ENCODE measurements around the gene TBC1D22A. TPM values are rescaled to one million over a fixed set of nuclear protein-coding genes. Genes with fewer than 3 reads are reported as not detected.
"Not testable (repeated sequence)": the region's sequence is repeated elsewhere in the genome, so short reads cannot be mapped to it uniquely, and the experiment has no call there.

Gene TBC1D22A
- total RNA-seq, 6 experiments from 2014 or later = 10.9 to 18.1 (median 14.0) TPM

DNA sequence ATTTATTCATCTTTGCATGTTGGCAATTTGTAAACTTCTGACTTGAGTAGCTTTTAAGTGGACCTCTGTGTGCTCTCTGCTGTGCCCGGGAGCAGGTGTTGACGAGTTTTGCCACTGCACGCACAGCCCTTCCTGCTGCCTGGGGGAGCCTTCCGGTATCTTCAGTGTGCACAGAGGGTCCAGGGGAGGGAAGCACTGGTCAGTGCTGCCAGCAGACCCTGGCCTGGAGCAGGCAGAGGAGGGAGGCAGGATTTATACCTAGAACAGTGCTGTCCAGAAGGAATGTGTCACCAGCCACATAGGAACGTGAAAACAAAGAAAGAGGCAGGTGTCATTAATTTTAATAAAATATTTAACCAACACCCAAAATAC lies 403.6 kb downstream of the TBC1D22A start:
- TF ChIP-seq, protein P1, sequence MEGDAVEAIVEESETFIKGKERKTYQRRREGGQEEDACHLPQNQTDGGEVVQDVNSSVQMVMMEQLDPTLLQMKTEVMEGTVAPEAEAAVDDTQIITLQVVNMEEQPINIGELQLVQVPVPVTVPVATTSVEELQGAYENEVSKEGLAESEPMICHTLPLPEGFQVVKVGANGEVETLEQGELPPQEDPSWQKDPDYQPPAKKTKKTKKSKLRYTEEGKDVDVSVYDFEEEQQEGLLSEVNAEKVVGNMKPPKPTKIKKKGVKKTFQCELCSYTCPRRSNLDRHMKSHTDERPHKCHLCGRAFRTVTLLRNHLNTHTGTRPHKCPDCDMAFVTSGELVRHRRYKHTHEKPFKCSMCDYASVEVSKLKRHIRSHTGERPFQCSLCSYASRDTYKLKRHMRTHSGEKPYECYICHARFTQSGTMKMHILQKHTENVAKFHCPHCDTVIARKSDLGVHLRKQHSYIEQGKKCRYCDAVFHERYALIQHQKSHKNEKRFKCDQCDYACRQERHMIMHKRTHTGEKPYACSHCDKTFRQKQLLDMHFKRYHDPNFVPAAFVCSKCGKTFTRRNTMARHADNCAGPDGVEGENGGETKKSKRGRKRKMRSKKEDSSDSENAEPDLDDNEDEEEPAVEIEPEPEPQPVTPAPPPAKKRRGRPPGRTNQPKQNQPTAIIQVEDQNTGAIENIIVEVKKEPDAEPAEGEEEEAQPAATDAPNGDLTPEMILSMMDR (IDR thresholded peaks at IDR 0.05) = no peak
- no peak for TF ChIP-seq POLR2A (IDR thresholded peaks at IDR 0.05)
- Histone ChIP-seq H3K27ac (no peak overlapping the region), H3K4me1 (no peaks in the 10 kb centered on the region), H3K36me3 (no peaks in the 10 kb centered on the region), H3K27me3 (no peaks in the 10 kb centered on the region), H3K9me3 (no peaks in the 10 kb centered on the region), H3K4me3 (no peak overlapping the region)
- intact Hi-C loops (cut with DNase I) = no loop called here
- DNase-seq (peak in 1 of 3 donors; percentile 23), ATAC-seq (no peak)
- WGBS (ENCODE audit: insufficient coverage, low coverage, low lambda C conversion rate, missing lambda C conversion rate) = 90% methylated on average over 5 of the region's 5 CpGs

DNA sequence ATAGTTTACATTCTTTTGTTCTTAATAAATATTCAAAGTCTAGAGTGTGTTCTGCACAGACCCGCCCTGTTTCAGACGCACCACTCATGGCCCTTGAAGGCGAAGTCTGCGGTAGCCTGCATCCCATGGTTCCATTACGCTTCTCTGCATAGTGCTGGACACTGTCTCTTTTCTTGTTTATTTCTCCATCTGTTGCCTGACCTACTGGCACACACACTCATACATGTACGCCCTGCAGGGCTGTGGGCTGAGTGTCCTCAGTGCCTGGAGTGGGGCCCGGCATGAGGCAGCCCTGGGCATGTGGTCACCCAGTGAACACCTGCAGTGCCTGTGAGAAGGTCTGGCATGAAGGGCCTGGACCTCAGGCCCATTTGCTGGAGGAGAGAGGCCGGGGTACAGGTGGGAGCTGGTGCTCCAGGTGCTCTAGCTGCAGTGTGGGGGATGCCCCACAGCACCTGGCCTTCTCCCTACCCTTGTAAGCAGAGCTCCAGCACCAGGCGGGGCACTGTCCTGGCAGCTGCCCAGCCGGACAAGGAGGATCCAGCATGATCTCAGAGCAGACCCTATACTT lies 404.1 kb downstream of the TBC1D22A start:
- Histone ChIP-seq H3K27me3 (no peaks in the 10 kb centered on the region), H3K4me3 (no peak overlapping the region), H3K27ac (no peak overlapping the region), H3K36me3 (no peaks in the 10 kb centered on the region), H3K9me3 (no peaks in the 10 kb centered on the region), H3K4me1 (no peaks in the 10 kb centered on the region)
- 96% methylated on average over 7 of the region's 10 CpGs for WGBS (ENCODE audit: insufficient coverage, low coverage, low lambda C conversion rate, missing lambda C conversion rate)
- DNase-seq (peak in 2 of 3 donors; percentile 27 to 48), ATAC-seq (no peak)
- intact Hi-C loops (cut with DNase I) = no loop called here
- TF ChIP-seq, protein P1 (IDR thresholded peaks at IDR 0.05) = no peak
- TF ChIP-seq POLR2A (IDR thresholded peaks at IDR 0.05) = no peak

DNA sequence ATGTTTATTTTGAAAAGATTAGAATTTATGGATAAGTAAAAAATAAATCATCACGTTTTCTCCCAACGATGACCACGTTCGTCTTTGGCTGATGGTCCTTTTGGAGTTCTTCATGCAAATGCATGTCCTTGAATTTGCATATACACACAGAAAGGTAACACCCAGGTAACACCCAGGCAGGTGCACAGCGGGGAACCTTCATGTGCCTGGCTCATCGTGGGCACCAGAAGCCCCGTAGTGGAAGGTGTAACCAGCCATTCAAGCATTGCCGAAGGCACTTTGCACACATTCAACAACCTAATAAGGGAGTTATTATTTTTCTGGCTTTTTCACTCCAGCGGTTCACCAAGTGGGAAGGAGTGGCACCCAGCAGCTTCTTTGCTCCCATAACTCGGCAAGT lies 404.6 kb downstream of the TBC1D22A start:
- WGBS (ENCODE audit: insufficient coverage, low coverage, low lambda C conversion rate, missing lambda C conversion rate) = 96% methylated on average over 10 of the region's 10 CpGs
- no peaks in the 10 kb centered on the region for H3K4me1 ChIP-seq
- H3K4me3 ChIP-seq = no peak overlapping the region
- intact Hi-C loops (cut with DNase I) = no loop called here
- no peak for ATAC-seq
- no peak for DNase-seq
- H3K27ac ChIP-seq = no peak overlapping the region
- H3K27me3 ChIP-seq = no peaks in the 10 kb centered on the region
- TF ChIP-seq, protein P1 (IDR thresholded peaks at IDR 0.05) = no peak
- TF ChIP-seq POLR2A (IDR thresholded peaks at IDR 0.05) = no peak
- no peaks in the 10 kb centered on the region for H3K9me3 ChIP-seq
- no peaks in the 10 kb centered on the region for H3K36me3 ChIP-seq

DNA sequence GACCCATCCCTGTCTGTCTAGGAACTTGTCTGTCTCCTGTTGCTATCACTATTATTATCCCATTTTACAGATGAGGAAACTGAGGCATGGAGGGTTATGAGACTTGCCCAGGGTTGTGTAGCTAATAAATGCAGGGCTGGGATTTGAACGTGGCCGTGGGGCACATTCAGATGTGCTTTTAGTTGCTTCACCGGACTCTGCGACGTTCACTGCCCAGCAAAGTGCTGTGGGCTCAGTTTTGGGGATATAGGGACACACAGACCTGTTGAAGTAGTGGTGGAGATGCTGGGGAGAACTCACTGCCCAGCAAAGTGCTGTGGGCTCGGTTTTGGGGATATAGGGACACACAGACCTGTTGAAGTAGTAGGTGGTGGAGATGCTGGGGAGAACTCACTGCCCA lies 405.5 kb downstream of the TBC1D22A start:
- H3K4me3 ChIP-seq; ATAC-seq; H3K27ac ChIP-seq; intact Hi-C loops (cut with DNase I); H3K9me3 ChIP-seq; H3K4me1 ChIP-seq; DNase-seq; H3K36me3 ChIP-seq; H3K27me3 ChIP-seq: not testable (repeated sequence)
- WGBS (ENCODE audit: insufficient coverage, low coverage, low lambda C conversion rate, missing lambda C conversion rate) = no CpG with 5 or more reads among the region's 6 CpGs

DNA sequence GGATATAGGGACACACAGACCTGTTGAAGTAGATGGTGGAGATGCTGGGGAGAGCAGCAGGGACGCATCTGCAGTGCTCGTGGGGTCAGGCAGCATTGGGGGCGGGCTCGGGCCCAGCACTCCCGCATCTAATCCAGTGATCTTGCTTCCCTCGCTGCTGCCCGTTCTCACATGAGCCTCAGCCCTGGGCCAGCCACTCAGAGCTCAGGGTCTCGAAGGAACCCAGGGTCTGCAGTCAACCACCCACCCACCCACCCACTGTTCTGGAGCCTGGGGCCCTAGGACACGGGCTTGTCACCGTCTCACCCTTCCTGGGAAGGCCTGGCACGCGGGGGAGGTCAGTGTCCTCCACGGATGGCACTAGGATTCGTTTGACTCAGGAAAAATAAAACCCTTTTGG lies 406.0 kb downstream of the TBC1D22A start:
- H3K4me1 ChIP-seq = no peaks in the 10 kb centered on the region
- intact Hi-C loops (cut with DNase I) = no loop called here
- ATAC-seq = no peak
- no peaks in the 10 kb centered on the region for H3K27me3 ChIP-seq
- 100% methylated on average over 1 of the region's 14 CpGs for WGBS (ENCODE audit: insufficient coverage, low coverage, low lambda C conversion rate, missing lambda C conversion rate)
- TF ChIP-seq, protein P1 (IDR thresholded peaks at IDR 0.05) = no peak
- H3K36me3 ChIP-seq = no peaks in the 10 kb centered on the region
- H3K9me3 ChIP-seq = no peaks in the 10 kb centered on the region
- H3K4me3 ChIP-seq = no peak overlapping the region
- peak; percentile 8 to 40 (median 29) for DNase-seq
- no peak overlapping the region for H3K27ac ChIP-seq

Measured in right lobe of liver (tissue), 6 donors.